K562 (cell line): ENCODE data around the gene C2CD5.

Source experiments
- EZH2 ChIP-seq: IDR thresholded peaks from 2 replicates; pipeline ENCODE4 v1.6.1; 2012; ENCODE audit warnings: low read depth, mild to moderate bottlenecking, inconsistent platforms, low read length, borderline replicate concordance
- PHF8 ChIP-seq: fragments of 200-600 bp; sonication (generic); IDR thresholded peaks from 2 replicates; pipeline ENCODE4 v1.6.1; 2012; ENCODE audit warnings: mixed run types, mild to moderate bottlenecking, inconsistent platforms, low read length, moderate library complexity, borderline replicate concordance
- RCOR1 ChIP-seq, 2 experiments: IDR thresholded peaks; 2 replicates each; pipeline ENCODE4 v1.6.1; 2012; ENCODE audit warnings: low read depth in 2 of 2, low read length in 2 of 2, borderline replicate concordance in 1 of 2, improper control_type of control experiment in 1 of 2
- TRIM28 ChIP-seq: fragments of 450-650 bp; IDR thresholded peaks from 2 replicates; pipeline ENCODE4 v1.6.1; 2017
- XRCC5 ChIP-seq: fragments of 200-400 bp; formaldehyde crosslinking; IDR thresholded peaks from 2 replicates; pipeline ENCODE4 v1.6.1; 2017; ENCODE audit warnings: low read depth, mild to moderate bottlenecking, low read length
- ZNF707 ChIP-seq: fragments of 250-450 bp; sonication (Bioruptor Pico); conservative IDR thresholded peaks from 2 replicates; pipeline ENCODE4 v1.8.0; 2022; ENCODE audit warnings: inconsistent platforms, mild to moderate bottlenecking, moderate library complexity
- TF ChIP-seq, protein P1 (sequence below): fragments of 250-450 bp; sonication (Bioruptor Pico); IDR thresholded peaks from 2 replicates; pipeline ENCODE4 v1.8.0; 2022; ENCODE audit warnings: moderate library complexity, mild to moderate bottlenecking, inconsistent platforms

DNA sequence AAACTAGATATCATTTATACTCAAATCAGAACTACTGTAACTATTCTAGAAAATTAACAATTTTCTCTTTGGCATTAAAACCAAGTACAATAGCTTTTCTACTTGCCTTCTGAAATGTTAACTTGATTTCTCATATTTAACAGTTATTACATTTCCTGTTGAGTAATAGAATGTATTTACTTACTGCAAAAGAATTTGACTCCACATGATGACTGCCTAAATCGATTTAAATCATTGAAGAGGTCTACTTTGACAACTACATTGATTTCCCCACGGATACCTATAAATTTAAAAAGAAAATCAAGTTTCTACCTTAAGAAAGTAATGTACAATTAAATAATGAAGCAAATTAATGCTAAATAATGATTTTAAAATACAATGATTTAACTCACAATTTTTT, 18.9 kb downstream of the C2CD5 start:
- TF ChIP-seq, protein P1, sequence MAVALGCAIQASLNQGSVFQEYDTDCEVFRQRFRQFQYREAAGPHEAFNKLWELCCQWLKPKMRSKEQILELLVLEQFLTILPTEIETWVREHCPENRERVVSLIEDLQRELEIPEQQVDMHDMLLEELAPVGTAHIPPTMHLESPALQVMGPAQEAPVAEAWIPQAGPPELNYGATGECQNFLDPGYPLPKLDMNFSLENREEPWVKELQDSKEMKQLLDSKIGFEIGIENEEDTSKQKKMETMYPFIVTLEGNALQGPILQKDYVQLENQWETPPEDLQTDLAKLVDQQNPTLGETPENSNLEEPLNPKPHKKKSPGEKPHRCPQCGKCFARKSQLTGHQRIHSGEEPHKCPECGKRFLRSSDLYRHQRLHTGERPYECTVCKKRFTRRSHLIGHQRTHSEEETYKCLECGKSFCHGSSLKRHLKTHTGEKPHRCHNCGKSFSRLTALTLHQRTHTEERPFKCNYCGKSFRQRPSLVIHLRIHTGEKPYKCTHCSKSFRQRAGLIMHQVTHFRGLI (CRISPR knock-in tag): no peak
- TF ChIP-seq ZNF707 (CRISPR knock-in tag) (no peak), PHF8 (no peak), TRIM28 (no peak), RCOR1 (IDR thresholded peaks at IDR 0.05; ENCODE audit: borderline replicate concordance in 1 of 2, low read depth in 2 of 2, low read length in 2 of 2) (no peak), EZH2 (no peak), XRCC5 (no peak)
